Measurements from ENCODE around the gene DNAJC27.

The DNAJC27 gene

GRCh38 chr2:24970483-24971285 is 1.1 kb downstream of the DNAJC27 start:
- DNase-seq (ENCODE audit: low read depth, low spot score): no peak

- DNase-seq (ENCODE audit: low read depth, low spot score): no peak
Observed at GRCh38 chr2:24969784-24970183, 2.0 kb downstream of the DNAJC27 start.

- DNase-seq (ENCODE audit: low read depth, low spot score): no peak
Observed at GRCh38 chr2:24961903-24962302, 9.9 kb downstream of the DNAJC27 start.

- DNase-seq (ENCODE audit: low read depth, low spot score): no peak
Observed at GRCh38 chr2:24959761-24960160, 12.0 kb downstream of the DNAJC27 start.

DNA sequence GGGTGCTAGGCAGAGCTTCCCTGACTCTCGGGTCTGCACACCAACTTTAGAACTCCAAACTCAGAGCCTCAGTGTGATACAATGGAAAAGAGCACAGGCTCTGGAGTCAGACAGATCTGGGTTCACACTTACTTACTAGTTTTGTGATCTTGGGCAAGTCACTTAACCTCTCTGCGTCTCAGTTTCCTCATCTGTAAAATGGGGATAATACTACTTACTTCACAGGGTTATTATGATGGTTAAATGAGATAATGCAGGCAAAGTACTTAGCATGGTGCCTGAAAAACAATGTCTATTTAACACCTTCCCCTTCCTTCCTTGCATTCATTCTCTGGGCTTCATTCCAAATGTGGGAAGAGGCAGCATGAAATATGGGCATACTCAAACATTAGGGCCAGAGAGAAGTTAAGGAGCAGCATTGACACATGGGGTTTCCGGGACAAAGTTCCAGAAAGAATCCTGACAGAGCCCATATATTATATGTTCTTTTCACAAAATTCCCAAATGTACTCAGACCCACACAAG is 13.3 kb downstream of the DNAJC27 start:
- no peak for DNase-seq (ENCODE audit: low read depth, low spot score)

DNA sequence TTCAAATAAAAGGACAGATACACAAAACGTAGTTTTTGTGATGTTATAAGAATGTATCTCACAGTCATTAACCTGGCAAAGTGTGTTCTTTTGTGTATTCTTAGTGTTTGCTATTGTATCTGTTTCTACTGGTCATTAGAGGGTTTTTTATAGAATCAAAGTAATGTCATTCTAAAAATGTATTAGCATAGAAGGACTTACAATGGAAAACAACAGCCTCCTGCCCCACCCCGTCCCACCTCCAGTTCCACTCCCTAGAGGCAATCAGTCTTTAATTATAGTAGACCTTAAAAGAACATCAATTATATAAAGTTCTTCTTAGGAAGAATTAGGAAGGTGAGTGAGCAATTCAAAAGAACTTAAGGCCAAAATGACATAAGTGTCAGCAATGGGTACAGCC is 13.8 kb downstream of the DNAJC27 start:
- DNase-seq (ENCODE audit: low read depth, low spot score): no peak

DNA sequence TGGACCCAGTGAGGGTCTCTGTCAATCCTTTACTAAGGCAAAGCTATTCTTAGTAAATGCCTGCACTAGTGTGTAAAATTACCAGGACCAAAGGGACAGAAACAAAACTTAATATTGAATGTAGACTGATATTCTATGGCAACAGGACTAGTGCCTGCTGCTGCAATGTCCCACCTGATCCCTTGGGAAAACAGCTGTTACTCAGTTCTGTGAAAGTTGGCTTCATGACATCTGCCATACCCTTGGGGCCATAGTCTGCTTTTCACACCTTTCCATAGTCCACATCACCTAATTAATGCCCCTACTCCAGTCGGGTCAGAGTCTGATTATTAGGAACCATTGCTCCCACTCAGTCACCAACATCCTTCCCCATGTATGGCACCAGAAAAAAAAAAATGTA is 14.5 kb downstream of the DNAJC27 start:
- no peak for DNase-seq (ENCODE audit: low read depth, low spot score)

DNA sequence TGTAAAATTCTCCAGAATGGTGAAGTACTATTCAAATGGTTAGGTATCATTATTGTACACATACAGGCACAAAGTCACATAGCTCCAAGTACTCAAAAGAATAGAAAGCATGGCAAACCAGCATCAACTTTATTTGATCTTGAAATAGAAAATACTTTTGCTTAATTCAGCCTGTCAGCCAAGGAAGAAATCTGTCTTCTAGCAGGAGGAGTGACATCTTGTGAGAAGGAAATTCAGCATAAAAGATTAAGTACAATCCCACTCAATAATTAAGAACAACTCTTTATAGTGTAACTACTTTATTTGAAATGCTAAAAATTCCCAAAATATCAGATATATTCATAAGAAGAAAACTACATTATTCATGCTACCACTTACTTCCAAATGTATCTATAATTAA is 15.8 kb downstream of the DNAJC27 start:
- no peak for DNase-seq (ENCODE audit: low read depth, low spot score)

DNA sequence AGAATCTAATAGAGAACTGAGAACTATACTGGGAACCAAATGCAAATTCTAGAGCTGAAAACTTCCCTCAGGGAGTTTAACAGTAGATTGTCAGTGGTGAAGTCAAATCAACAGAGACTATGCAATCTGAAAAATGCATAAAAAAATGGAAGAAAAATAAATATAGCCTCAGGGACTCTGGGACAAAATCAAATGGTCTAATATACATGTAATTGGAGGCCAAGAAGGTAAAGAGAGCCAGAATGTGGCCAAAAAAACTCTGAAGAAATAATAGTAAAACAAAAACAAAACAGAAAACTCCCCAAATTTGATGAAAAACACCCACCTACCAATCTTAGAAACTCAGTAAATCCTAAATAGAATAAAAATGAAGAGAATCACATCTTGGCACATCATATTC is 16.5 kb downstream of the DNAJC27 start:
- no peak for DNase-seq (ENCODE audit: low read depth, low spot score)

- DNase-seq (ENCODE audit: low read depth, low spot score): no peak
Observed at GRCh38 chr2:24950102-24950501, 21.7 kb downstream of the DNAJC27 start.

DNA sequence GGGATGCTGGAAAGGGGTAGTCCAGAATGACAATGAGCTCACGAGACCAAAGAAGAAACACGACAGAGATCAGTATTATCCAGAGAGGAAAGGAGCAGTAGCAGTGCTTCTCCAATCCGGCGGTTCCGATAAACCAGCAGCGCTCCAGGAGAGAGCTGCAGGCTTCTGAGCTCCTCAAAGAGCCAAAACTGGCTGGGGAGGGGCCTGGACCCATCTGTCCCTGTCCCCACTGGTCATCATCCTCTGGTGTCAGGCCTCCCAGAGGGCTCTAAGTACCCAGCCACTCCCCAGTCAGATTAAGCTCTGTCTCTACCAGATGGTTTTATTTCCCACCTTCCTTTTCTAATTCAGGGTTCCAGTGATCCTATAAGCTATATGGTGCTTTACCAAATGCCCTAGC is 23.2 kb downstream of the DNAJC27 start:
- DNase-seq (ENCODE audit: low read depth, low spot score): no peak

GRCh38 chr2:24947561-24948157 is 24.1 kb downstream of the DNAJC27 start:
- no peak for DNase-seq (ENCODE audit: low read depth, low spot score)

GRCh38 chr2:24945907-24946306 is 25.8 kb downstream of the DNAJC27 start:
- no peak for DNase-seq (ENCODE audit: low read depth, low spot score)

GRCh38 chr2:24943427-24944053 is 28.2 kb downstream of the DNAJC27 start:
- DNase-seq (ENCODE audit: low read depth, low spot score): no peak

DNA sequence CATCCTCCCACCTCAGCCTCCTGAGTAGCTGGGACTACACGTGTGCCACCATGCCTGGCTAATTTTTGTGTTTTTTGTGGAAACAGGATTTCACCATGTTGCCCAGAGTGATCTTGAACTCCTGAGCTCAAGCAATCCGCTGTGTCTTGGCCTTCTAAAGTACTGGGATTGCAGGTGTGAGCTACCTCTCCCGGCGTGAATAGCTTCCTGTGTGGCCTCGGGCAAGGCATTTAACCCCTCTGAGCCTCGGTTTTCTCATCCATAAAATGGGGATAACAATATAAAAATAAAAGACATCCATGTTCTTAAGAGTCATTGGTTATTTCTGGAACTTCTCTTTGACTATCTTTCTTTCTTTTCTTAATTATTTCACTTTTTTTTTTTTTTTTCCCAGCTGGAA is 32.4 kb downstream of the DNAJC27 start:
- DNase-seq (ENCODE audit: low read depth, low spot score): no peak

- no peak for DNase-seq (ENCODE audit: low read depth, low spot score)
Observed at GRCh38 chr2:24937236-24937635, 34.5 kb downstream of the DNAJC27 start.

DNA sequence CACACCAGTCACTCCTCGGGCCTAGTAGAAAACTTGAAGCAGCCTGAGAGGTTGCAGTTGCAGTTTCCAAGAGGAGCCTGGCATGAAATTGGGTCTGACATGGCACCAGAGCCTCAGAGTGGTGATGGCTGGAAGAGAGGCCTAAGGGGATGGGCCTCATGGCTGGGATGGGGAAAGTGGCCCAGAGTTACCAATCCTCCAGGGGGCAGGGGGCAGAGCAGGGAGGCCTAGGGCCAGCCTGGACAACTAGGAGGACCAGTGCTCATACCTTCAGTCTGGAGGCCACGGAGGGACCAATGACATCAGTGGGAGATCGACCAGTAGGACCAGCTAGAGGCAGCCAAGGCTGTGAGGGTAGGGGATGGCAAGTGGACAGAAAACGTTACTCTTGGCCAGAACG is 36.6 kb downstream of the DNAJC27 start:
- no peak for DNase-seq (ENCODE audit: low read depth, low spot score)

DNA sequence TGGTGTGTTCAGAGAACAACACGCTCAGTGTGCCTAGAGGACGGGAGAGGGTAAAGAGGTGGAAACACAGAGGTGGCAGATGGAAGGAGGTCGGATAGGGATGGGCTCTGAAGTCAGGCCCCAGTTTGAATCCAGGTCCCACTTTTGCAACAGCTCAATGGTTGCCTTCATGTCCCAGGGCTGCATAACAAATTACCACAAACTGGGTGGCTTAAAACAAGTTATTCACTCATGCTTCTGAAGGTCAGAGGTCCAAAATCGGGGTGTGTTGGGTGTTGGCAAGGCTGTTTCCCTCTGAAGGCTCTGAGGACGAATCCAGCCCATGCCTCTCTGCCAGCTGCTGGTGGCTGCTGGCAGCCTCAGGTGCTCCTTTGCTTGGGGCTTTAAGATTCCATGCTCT is 39.0 kb downstream of the DNAJC27 start:
- no peak for DNase-seq (ENCODE audit: low read depth, low spot score)

DNA sequence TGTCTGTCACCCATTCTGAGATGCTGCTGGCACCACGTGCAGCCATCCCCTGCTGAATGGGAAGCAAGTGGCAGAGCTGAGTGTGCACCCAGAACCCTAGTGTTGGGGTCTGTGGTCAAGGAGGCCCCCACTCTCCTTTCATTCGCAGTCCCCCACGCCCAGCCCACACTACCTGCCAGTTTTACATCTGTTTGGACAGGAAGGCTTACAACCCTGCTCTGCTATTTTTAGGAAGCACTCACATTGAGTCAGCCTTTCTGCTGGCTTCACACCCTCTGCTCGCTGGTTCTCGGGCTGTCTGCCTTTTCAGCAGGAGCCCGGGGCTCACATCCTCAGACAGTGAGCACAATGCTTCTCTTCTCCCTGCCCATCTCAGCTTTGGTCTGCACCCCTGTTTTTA is 41.0 kb downstream of the DNAJC27 start:
- no peak for DNase-seq (ENCODE audit: low read depth, low spot score)

- DNase-seq (ENCODE audit: low read depth, low spot score): no peak
Observed at GRCh38 chr2:24929230-24929629, 42.5 kb downstream of the DNAJC27 start.

GRCh38 chr2:24928036-24928435 is 43.7 kb downstream of the DNAJC27 start:
- DNase-seq (ENCODE audit: low read depth, low spot score): no peak

GRCh38 chr2:24926602-24927252 is 45.0 kb downstream of the DNAJC27 start:
- peak; percentile 51 for DNase-seq (ENCODE audit: low read depth, low spot score)
